Renal cortex interstitium (tissue), 15 donors: Measurements from ENCODE around the gene PRR14L. TPM values are rescaled to one million over a fixed set of nuclear protein-coding genes. Genes with fewer than 3 reads are reported as not detected.
"Not testable (repeated sequence)": the region's sequence is repeated elsewhere in the genome, so short reads cannot be mapped to it uniquely, and the experiment has no call there.

Experiments used
- DNase-seq, 11 donors: peaks; one replicate each; pipeline ENCODE4 v3.0.0-alpha.2; 2013; ENCODE audit warnings: low read depth in 9 of 11, low spot score in 4 of 11; ENCODE audit errors: extremely low read depth in 1 of 11
- long read RNA-seq, 16 experiments: transcript quantifications; one replicate each; lab custom pipeline, GENCODE V29; 2026
- polyA plus RNA-seq, 3 donors: library from polyadenylated mRNA; unstranded; fragments of 120-200 nt; gene quantifications; one replicate each; pipeline ENCODE4 v1.2.1, GENCODE V29; 2013; ENCODE audit not compliant: insufficient read length in 3 of 3

The PRR14L gene
- 10 to 100 TPM; 24.0 to 27.7 (median 25.0) TPM for polyA plus RNA-seq
- long read RNA-seq, donor 1: 0 reads
- long read RNA-seq, donor 2, partial matches to known transcripts: 0 of 1 reads
- long read RNA-seq, donor 2, other reads (novel, unspliced or antisense): 0 of 1 reads
- long read RNA-seq, donor 3: 0 reads
- long read RNA-seq, donor 4: 0 reads
- long read RNA-seq, donor 5, partial matches to known transcripts: 17 of 20 reads
- long read RNA-seq, donor 5, other reads (novel, unspliced or antisense): 0 of 20 reads
- long read RNA-seq, donor 6, partial matches to known transcripts: 20 of 20 reads
- long read RNA-seq, donor 6, other reads (novel, unspliced or antisense): 0 of 20 reads
- long read RNA-seq, donor 7, partial matches to known transcripts: 0 of 1 reads
- long read RNA-seq, donor 7, other reads (novel, unspliced or antisense): 0 of 1 reads
- long read RNA-seq, donor 8, partial matches to known transcripts: 0 of 2 reads
- long read RNA-seq, donor 8, other reads (novel, unspliced or antisense): 0 of 2 reads
- long read RNA-seq, donor 9, partial matches to known transcripts: 0 of 1 reads
- long read RNA-seq, donor 9, other reads (novel, unspliced or antisense): 0 of 1 reads
- long read RNA-seq, donor 10: 0 reads
- long read RNA-seq, donor 11, partial matches to known transcripts: 0 of 3 reads
- long read RNA-seq, donor 11, other reads (novel, unspliced or antisense): 0 of 3 reads
- long read RNA-seq, donor 12, partial matches to known transcripts: 0 of 2 reads
- long read RNA-seq, donor 12, other reads (novel, unspliced or antisense): 0 of 2 reads
- long read RNA-seq, donor 13: 0 reads
- long read RNA-seq, donor 14: 0 reads
- long read RNA-seq, donor 15: 0 reads
- long read RNA-seq, donor 16, partial matches to known transcripts: 36 of 40 reads
- long read RNA-seq, donor 16, other reads (novel, unspliced or antisense): 0 of 40 reads

GRCh38 chr22:31749636-31750364 lies at the start of gene PRR14L:
PRR14L (minus strand) TSS chr22:31750132; CDS start chr22:31738860, 11,272 bp downstream.
- DNase-seq: peak; percentile 89 to 98 (median 95)

GRCh38 chr22:31799358-31799757 lies 49.4 kb upstream of the PRR14L start:
- not testable (repeated sequence) for DNase-seq

- DNase-seq: no peak
Measured at GRCh38 chr22:31790240-31790639, 40.3 kb upstream of the PRR14L start.

GRCh38 chr22:31789803-31790202 lies 39.9 kb upstream of the PRR14L start:
- no peak for DNase-seq

- DNase-seq: no peak
Measured at GRCh38 chr22:31776231-31776630, 26.3 kb upstream of the PRR14L start.

- DNase-seq: no peak
Measured at GRCh38 chr22:31773416-31773815, 23.5 kb upstream of the PRR14L start.

GRCh38 chr22:31768422-31769059 lies 18.6 kb upstream of the PRR14L start:
- DNase-seq: no peak

GRCh38 chr22:31764785-31765184 lies 14.9 kb upstream of the PRR14L start:
- DNase-seq: no peak

GRCh38 chr22:31758860-31759259 lies 8.9 kb upstream of the PRR14L start:
- not testable (repeated sequence) for DNase-seq

GRCh38 chr22:31757265-31757664 lies 7.3 kb upstream of the PRR14L start:
- no peak for DNase-seq

- no peak for DNase-seq
Measured at GRCh38 chr22:31754813-31755212, 4.9 kb upstream of the PRR14L start.

- DNase-seq: peak; percentile 87 to 97 (median 95)
Measured at GRCh38 chr22:31753634-31754501, 3.9 kb upstream of the PRR14L start, which contains the start of gene DEPDC5. DEPDC5 (plus strand) TSS chr22:31754019; CDS start chr22:31754922, 903 bp downstream.

- DNase-seq: peak in 7 of 11 donors; percentile 26 to 49 (median 43)
Measured at GRCh38 chr22:31753005-31753633, 3.2 kb upstream of the PRR14L start.

GRCh38 chr22:31752096-31752847 lies 2.3 kb upstream of the PRR14L start:
- no peak for DNase-seq

- no peak for DNase-seq
Measured at GRCh38 chr22:31750365-31751284, 693 bp upstream of the PRR14L start.
